GM18502 (cell line): ENCODE results near the gene ACTR1A.
A peak's percentile ranks its signal among the peaks of the same experiment; 100 is the strongest.

ENCODE experiments used
- ATAC-seq: cut with Tn5 transposase; IDR thresholded peaks from one replicate; pipeline ENCODE4 v1.9.1; 2021; ENCODE audit warnings: mild to moderate bottlenecking; ENCODE audit not compliant: unreplicated experiment, poor library complexity

ACTR1A gene

GRCh38 chr10:102492344-102492939 is 10.1 kb downstream of the ACTR1A start:
- ATAC-seq, result no peak

GRCh38 chr10:102491136-102491535 is 11.4 kb downstream of the ACTR1A start:
- ATAC-seq, result no peak

GRCh38 chr10:102485093-102485784 is 17.3 kb downstream of the ACTR1A start:
- ATAC-seq, result no peak

GRCh38 chr10:102484021-102484420 is 18.5 kb downstream of the ACTR1A start:
- ATAC-seq, result no peak

- no peak for ATAC-seq
Measured at GRCh38 chr10:102480396-102480795, 22.1 kb downstream of the ACTR1A start.

- ATAC-seq, result no peak
Measured at GRCh38 chr10:102479651-102480050, 22.9 kb downstream of the ACTR1A start.

GRCh38 chr10:102476466-102477141 is 25.9 kb downstream of the ACTR1A start:
- ATAC-seq, result no peak

- no peak for ATAC-seq
Measured at GRCh38 chr10:102475451-102476040, 27.0 kb downstream of the ACTR1A start.

- no peak for ATAC-seq
Measured at GRCh38 chr10:102473445-102474331, 28.8 kb downstream of the ACTR1A start.

- ATAC-seq, result no peak
Measured at GRCh38 chr10:102470579-102471546, 31.6 kb downstream of the ACTR1A start.

GRCh38 chr10:102468683-102469082 is 33.8 kb downstream of the ACTR1A start:
- no peak for ATAC-seq

- ATAC-seq, result no peak
Measured at GRCh38 chr10:102467971-102468438, 34.5 kb downstream of the ACTR1A start.

GRCh38 chr10:102467318-102467717 is 35.2 kb downstream of the ACTR1A start:
- ATAC-seq, result no peak

GRCh38 chr10:102465466-102465865 is 37.0 kb downstream of the ACTR1A start:
- no peak for ATAC-seq

- ATAC-seq, result no peak
Measured at GRCh38 chr10:102463983-102464382, 38.5 kb downstream of the ACTR1A start.

- ATAC-seq, result no peak
Measured at GRCh38 chr10:102462512-102463054, 39.9 kb downstream of the ACTR1A start.

GRCh38 chr10:102461187-102462054 is 41.1 kb downstream of the ACTR1A start:
- peak; percentile 87 for ATAC-seq

- peak; percentile 11 for ATAC-seq
Measured at GRCh38 chr10:102460836-102461186, 41.7 kb downstream of the ACTR1A start.
